ENCODE measurements around the gene ZFPM1.

- TF ChIP-seq CTCF (IDR thresholded peaks at IDR 0.05) (no peak), ZFX (IDR thresholded peaks at IDR 0.05; ENCODE audit: borderline replicate concordance) (no peak)
These were observed 75.8 kb downstream of the ZFPM1 start for GRCh38 chr16:88528902-88529318.

Data from 22Rv1 (cell line).